HK-2 (cell line): ENCODE measurements around the gene SRRT.

Experiments
- DNase-seq: peaks from one replicate; pipeline ENCODE4 v3.0.0-alpha.2; 2018; ENCODE audit not compliant: unreplicated experiment

Gene SRRT

DNA sequence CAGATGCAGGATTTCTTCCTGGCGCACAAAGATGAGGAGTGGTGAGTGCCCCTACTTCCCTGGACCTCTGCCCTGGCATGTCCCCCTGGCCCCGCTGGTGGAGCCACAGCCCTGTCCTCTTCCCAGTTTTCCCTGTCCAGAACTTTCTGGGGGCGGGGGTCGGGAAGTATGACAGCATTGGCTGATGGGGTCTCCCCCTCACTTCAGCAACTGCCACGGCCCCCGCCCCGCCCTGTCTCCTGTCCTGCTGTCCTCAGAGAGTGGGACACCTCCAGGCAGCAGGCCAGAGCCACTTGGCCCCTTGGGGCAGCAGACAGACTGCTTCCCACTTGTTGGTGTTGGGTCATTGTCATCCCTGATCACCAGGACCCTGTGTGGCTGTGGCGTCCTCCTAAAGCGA is 7.3 kb downstream of the SRRT start:
- no peak for DNase-seq

DNA sequence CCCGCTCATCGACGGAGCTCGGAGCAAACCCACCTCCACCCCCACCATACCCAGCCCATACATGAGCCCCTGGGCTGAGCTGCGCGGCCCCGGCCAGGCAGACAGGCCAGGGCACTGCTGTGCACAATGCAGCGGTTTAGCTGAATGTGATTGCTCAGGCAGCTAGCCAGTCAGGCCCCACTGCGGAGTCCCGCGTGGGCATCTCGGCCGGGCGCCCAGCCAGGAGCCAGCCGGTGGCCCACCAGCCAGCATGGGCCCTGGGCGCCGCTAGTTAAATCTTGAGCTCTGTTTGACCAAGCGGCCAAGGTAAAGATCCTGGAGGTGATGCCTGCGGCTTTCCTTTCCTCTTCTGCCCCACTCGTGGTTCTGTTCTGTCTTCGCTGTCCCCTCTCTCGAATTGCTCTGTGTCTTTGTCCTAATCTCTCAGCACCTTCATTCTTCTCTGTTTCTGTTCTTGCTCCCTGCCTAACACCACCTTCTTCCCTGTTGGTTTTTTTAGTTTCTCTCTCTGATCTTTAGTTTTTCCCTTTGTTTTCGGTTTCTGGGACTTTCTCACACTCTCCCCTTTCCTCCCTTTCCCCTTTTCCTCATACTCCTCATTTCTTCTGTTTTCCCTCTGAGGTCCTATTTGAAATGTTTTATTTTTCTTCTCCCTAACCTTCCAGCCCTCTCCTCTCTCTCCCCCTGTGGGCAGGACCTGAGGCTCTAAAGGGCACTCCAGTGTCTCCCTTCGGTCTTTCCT is 8.1 kb downstream of the SRRT start:
- DNase-seq, result no peak

DNA sequence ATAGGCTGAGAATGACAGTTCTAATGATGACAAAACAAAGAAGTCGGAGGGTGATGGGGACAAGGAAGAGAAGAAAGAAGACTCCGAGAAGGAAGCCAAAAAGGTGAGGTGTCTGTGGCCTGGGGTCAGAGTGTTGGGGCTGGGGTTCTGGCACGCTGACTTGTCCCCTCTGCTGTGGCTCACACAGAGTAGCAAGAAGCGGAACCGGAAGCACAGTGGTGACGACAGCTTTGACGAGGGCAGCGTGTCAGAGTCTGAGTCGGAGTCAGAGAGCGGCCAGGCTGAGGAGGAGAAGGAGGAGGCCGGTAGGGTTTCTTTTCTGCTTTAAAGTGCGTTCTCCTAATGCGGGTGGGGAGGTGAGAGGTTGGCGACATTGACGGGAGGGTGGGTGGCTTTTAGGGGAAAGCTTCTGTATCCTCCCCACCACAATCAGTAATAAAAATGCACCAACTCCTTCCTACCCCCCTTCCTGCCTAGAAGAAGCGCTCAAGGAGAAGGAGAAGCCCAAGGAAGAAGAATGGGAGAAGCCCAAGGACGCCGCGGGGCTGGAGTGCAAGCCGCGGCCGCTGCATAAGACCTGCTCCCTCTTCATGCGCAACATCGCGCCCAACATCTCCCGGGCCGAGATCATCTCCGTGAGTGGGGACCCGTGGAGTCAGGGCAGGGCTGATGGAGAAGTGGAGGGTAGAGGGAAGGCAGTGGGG is 10.0 kb downstream of the SRRT start:
- no peak for DNase-seq

DNA sequence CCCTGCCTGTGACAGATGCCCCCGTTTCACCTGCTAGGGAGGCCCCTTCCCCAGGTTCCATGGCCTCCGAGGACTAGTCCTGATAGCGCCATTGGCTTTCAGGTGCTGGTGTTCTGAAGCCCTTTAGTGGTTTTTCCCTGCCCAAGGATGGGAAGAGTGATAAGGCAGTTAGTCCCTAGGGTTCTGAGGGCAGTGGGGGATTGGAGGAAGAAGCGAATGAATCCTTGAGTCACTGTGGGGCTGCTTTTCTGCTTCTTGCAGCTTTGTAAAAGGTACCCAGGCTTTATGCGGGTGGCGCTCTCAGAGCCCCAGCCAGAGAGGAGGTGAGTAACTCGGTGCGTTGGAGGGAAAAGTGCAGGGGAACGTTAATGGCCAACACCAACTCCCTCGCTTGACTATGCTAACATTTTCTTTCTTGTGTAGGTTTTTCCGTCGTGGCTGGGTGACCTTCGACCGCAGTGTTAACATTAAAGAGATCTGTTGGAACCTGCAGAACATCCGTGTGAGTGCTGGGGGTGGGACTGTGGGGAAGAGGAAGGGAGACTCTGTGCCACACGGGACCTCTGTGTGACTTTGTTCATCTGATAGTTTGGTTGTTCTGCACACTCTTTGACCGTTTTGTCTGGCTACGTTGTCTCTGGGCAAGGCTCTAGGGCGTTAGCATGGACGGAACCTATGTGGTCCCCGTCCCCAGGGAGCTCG is 10.7 kb downstream of the SRRT start:
- no peak for DNase-seq

DNA sequence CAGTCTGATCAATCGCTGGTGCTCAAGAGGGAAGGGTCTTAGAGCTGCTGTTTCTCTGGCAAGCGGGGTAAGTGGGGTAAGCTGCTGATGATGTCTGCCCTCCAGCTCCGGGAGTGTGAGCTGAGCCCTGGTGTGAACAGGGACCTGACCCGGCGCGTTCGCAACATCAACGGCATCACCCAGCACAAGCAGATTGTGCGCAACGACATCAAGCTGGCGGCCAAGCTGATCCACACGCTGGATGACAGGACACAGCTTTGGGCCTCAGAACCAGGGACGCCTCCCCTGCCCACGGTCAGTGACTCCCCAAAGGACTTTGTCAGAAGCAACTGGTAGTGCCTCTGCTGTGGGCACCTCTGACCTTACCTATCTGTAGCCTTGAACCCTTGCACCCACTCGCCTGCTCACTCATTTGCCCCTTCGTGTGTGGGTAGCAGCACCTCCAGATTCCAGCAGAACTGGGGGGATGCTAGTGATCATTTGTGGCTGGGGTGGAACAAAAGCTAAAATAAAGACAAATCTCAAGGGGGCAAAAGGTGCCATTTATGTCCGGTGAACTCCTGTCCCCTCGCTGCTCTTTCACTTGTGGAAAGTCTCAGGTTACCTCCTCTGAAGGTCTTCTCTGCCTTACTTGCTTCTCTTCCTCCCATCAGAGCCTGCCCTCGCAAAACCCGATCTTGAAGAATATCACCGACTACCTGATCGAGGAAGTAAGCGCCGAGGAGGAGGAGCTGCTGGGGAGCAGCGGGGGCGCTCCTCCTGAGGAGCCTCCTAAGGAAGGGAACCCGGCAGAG is 11.4 kb downstream of the SRRT start:
- DNase-seq, result no peak

DNA sequence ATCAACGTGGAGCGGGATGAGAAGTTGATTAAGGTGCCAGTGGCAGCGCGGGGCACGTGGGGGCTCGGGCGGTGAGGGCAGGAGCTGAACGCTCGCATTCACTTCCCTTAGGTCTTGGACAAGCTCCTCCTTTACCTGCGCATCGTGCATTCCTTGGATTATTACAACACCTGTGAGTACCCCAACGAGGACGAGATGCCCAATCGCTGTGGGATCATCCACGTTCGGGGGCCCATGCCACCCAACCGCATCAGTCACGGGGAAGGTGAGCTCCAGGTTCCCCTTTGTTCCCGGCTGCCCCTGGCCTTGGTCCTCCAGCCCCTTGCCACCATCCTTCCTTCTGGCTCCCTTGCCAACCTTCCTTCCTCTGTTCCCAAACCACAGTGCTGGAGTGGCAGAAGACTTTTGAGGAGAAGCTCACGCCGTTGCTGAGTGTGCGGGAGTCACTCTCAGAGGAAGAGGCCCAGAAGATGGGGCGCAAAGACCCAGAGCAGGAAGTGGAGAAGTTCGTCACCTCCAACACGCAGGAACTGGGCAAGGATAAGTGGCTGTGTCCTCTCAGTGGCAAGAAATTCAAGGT is 12.1 kb downstream of the SRRT start:
- no peak for DNase-seq

DNA sequence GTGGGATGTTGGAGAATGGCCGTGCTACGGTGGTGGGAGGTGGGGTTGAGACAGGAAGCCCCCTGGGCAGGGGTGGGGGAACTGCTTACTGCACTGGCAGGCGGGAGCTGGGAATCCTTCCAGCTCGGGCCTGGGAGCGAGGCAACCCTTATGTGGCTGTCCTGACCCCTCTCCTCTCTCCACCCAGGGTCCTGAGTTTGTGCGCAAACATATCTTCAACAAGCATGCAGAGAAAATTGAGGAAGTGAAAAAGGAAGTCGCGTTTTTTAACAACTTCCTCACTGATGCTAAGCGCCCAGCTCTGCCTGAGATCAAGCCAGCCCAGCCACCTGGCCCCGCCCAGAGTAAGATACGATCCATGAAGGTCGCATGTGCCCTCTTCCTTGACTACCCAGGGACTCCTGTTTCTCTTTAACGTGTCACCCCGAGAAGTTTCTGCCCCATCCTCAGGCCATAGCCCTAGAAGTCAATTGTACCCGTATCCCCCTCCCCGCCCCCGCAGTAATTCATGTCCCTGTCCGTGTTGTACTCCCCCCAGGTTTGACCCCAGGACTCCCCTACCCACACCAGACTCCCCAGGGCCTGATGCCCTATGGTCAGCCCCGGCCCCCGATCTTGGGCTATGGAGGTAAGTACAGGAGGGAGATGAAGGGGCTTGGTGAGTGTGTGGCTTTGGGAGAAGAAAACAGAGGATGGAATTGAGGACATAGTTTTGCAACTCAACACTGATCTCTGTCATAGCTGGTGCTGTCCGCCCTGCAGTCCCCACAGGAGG is 12.8 kb downstream of the SRRT start:
- DNase-seq, result no peak

DNA sequence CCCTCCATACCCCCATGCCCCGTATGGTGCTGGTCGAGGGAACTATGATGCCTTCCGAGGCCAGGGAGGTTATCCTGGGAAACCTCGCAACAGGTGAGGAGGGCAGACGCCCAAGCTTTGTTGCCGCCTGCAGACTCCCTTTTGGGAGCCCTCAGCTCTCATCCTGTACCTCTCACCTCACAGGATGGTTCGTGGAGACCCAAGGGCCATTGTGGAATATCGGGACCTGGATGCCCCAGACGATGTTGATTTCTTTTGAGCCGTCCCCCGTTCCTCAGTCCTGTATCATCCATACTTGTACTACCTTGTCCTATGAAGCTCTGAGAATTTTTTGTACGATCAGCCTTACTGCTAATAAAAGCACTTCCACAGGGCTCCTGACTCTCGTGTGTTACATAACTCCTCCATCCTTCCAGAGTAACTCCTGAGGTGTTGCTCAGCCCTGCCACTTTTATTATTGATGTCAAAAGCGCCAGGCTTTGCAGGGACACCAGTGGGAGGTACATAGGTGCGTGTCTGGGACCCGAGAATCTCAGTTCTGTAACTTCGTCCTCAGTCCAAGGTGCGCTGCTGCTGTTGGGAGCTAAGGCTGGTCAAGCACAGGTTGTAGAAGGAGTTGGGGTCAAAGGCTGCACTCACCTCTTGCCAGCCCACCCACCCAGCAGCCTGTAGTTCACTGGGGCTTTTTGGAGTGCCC is 13.5 kb downstream of the SRRT start:
- no peak for DNase-seq

DNA sequence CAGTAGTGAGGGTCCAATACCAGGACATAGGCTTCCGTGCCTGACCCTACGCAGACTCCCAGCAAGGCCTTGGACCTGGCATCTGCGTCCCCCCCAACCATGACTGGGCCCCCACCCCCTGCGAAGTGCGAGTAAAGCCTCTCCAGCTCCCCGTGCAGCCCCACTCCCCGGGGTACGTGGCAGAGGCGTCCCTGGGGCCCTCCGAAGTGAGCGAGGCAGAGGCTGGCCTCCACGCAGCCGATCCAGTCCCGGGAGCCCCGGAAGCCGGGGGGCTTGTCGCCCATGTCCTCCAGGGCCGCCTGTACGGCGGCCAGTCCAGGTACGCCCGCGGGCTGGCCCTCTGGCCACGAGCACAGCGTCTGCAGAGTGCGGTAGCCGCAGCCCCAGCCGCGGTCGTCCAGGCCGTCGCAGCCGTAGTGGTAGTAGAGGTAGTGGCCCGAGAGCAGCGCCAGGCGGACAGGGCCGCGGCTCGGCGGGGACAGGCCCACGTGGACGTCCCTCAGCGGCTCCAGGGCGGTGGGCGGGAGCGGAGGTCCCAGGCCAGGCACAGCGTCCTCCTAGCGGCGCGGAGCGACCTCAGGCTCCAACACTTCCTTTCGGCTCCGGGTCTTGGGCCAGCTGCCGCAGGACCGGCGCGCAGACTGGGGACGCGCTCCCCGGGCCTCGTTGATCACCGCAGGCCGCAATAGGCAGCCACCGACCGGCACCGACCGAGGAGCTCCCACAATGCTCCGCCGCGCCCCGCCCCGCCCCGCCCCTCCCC is 14.3 kb downstream of the SRRT start, which contains the start of gene UFSP1:
Gene UFSP1 (minus strand): TSS at position 728 of the 763 bp plus-strand sequence. CDS start 444 bp downstream, at position 284.
- no peak for DNase-seq

DNA sequence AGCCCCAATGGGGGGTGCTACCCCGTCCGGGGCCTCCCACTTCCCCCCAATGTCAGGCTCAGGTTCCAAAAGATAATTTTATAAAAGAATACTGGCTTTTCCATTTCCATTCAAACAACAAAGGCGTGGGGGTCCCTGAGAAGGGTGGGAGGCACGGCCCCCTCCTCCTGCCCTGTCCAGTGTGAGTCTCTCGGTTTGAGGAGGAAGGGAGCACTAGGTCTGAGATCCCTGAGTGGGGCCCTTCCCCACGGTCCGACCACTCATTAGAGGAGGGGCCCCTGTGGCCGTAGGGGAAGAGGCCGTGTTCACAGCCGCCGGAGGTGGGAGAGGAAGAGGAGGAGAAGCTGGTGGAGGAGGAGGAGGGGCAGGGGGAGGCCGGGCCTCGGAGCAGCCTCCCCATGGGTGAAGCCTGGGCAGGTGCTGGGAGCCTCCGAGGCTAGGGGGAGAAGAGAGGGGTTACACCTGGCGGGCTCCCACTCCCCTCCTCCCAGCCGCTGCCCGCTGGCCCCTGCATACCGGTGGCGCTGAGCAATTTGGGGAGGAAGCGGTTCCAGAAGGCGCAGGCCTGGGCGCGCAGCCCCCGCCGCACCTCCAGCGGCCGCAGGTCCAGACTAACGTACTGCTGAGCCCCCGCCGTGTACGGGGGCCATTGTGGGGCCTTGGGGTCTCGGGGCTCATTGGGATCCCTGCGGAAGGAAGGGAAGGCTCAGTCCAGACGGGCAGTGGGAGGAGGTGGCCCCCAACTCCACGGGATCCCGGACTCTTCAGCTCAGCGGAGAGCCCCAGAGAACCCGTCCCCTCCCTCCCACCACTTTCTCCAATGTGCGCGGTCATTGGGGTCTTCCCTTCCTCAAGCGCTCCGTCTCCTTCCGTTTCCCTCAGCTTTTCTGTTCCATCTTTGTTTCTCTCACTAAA is 16.0 kb downstream of the SRRT start:
- no peak for DNase-seq

DNA sequence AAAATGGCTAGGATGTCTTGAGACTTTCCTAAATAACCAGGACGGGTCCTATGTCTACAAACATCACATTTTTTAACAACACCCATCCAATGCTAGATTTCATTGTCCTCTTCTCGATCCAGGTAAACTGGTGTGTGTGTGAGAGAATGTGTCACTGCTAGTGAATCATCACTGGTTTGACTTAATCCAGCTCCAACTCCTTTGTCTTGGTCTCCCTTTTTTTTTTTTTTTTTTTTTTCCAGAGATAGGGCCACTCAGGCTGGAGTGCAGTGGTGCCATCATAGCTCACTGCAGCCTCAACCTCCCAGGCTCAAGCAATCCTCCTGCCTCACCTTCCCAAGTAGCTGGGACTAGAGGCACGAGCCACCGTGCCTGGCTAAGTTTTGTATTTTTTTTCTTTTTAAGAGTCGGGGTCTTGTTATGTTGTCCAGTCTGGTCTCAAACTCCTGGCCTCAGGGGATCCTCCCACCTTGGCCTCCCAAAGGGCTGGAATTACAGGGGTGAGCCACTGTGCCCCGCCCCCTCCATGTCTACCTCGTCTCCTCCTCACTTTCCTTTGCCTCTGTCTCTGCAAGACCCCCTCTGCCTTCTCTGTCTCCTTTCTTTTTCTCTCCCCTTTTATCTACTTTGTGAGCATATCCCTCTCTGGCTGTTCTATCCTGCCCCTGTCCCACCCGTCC is 16.8 kb downstream of the SRRT start:
- no peak for DNase-seq

DNA sequence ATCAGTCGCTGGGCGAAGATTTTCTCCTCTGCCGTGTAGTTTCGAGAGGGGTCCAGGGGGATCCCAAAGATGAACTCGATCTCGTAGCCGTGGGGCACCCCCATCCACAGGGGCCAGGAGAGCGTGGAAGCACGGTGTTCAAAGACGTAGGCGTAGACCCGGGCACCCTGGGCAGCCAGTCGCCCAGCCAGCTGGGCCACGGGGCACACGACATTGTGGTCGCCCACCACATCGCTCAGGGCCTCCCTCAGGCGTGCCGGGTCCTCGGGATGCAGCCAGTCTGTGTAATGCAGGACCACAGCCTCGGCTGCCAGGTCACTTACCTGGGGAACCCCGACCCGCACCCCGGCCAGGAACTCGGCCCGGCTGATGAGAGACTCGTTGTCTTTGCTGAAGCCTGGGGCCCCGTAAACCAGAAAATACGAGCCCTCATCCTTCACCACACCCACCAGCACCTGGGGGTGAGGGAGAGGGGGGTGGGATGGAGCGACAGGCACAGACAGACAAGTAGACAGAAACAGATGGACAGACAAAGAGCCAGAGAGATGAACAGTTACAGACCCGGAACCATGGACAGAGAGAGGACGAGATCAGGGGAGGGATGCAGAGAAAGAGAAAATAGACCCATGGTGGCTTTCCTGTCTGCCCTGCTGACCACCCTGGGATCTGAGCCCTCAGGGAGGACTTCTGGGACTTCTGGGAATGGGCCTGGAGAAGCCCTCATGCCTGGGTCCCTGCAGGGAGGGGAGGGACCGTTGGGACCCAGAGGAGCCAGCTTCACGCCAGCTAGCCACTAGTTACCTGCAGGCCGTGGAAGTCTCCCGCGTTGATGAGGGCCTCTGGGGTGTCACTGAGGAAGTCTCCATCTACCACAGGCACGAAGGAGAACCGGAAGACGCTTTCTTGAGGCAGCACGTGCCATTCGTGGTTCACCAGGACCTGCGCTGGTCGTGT is 17.7 kb downstream of the SRRT start:
- no peak for DNase-seq

DNA sequence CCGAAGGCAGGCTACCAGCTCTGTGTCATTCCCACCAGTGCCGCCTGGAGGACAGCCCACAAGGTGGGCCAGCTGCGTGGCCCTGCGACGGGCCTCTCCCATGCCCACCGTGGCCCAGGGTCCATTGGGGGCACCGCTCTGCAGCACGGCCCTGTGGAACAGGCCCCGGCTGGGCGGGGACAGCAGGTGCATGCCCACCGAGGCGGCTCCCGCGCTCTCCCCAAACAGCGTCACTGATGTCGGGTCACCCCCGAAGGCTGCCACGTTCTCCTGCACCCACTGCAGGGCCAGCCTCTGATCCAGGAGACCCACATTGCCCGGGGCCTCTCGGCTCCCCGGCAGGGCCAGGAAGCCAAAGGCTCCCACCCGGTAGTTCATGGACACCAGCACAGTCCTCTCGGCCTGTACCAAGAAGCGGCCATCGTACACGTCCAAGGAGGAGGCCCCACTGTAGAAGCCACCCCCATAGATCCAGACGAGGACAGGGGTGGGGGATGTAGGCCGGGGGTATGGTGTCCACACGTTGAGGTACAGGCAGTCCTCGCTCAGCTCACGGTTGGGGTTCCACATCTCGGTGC is 18.5 kb downstream of the SRRT start:
- no peak for DNase-seq

DNA sequence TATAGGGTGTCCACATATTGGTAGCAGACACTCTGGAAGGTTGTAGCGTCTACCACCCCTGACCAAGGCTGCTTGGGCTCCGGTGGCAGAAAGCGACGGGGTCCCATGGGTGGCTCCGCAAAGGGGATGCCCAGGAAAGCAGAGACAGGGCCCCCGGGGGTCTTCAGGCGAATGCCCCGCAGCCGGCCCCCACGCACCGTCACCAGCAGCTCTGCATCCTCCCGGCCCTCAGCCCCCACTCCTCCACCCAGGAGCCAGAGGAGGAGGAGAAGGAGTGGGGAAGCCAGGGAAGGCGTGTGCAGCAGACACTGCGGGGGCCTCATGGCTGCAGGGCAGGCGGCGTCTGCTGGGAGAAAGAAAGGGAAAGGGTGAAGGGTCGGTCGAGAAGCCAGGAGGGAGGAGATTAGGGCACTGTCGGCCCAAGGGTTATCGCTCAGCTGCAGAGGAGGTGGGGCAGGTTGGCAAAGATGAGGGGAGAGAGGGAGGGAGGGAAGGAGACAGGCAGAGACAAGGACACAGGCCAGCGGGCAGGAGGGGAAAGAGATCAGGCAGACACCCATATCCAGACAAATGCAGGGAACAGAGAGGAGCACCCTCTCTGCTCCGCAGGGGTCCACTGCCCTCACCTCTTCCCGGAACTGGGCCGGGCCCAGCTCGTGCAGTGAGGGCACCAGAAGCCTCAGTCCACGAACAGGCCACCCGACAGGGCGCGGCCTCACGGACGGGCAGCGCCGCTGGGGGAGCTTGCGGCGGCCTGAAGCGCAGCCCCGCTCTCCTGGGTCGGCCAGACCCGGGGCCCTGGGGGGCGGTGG is 19.2 kb downstream of the SRRT start:
- DNase-seq, result no peak
